HL-60 (cell line): ENCODE results near the gene LAMA5.

Experiments used
- DNase-seq, 2 experiments: peaks; one replicate each; pipeline ENCODE4 v3.0.0-alpha.2; 2010 to 2020; ENCODE audit warnings: low read depth in 1 of 2, low spot score in 1 of 2
- H3K27ac ChIP-seq: fragments of 250-450 bp; sonication (Bioruptor Pico); replicated peaks from 2 replicates; pipeline ENCODE4 v1.5.1; 2020; ENCODE audit warnings: mild to moderate bottlenecking, moderate library complexity
- H3K27me3 ChIP-seq: fragments of 250-450 bp; sonication (Bioruptor Pico); 2 replicates; pipeline ENCODE4 v1.5.1; 2021; ENCODE audit warnings: mild to moderate bottlenecking, moderate library complexity; ENCODE audit not compliant: insufficient read depth, poor library complexity, severe bottlenecking
- H3K4me3 ChIP-seq: replicated peaks from 2 replicates; pipeline ENCODE4 v1.5.1; 2011; ENCODE audit warnings: mild to moderate bottlenecking, control low read depth, low read length; ENCODE audit not compliant: insufficient read depth
- GABPA ChIP-seq: IDR thresholded peaks from 2 replicates; pipeline ENCODE4 v1.6.1; 2012; ENCODE audit warnings: low read depth
- POLR2AphosphoS5 ChIP-seq: IDR thresholded peaks from 2 replicates; pipeline ENCODE4 v1.6.1; 2012; ENCODE audit warnings: low read depth
- SPI1 ChIP-seq: IDR thresholded peaks from 2 replicates; pipeline ENCODE4 v1.6.1; 2012; ENCODE audit warnings: low read depth, mild to moderate bottlenecking, borderline replicate concordance
- TF ChIP-seq, protein P1 (sequence below): IDR thresholded peaks from 2 replicates; pipeline ENCODE4 v1.6.1; 2012; ENCODE audit warnings: low read depth; ENCODE audit not compliant: insufficient replicate concordance
- TF ChIP-seq, protein P2 (sequence below): IDR thresholded peaks from one replicate; pipeline ENCODE4 v1.5.1; 2011; ENCODE audit warnings: low read length, control low read depth, inconsistent platforms; ENCODE audit not compliant: insufficient read depth

LAMA5 gene

DNA sequence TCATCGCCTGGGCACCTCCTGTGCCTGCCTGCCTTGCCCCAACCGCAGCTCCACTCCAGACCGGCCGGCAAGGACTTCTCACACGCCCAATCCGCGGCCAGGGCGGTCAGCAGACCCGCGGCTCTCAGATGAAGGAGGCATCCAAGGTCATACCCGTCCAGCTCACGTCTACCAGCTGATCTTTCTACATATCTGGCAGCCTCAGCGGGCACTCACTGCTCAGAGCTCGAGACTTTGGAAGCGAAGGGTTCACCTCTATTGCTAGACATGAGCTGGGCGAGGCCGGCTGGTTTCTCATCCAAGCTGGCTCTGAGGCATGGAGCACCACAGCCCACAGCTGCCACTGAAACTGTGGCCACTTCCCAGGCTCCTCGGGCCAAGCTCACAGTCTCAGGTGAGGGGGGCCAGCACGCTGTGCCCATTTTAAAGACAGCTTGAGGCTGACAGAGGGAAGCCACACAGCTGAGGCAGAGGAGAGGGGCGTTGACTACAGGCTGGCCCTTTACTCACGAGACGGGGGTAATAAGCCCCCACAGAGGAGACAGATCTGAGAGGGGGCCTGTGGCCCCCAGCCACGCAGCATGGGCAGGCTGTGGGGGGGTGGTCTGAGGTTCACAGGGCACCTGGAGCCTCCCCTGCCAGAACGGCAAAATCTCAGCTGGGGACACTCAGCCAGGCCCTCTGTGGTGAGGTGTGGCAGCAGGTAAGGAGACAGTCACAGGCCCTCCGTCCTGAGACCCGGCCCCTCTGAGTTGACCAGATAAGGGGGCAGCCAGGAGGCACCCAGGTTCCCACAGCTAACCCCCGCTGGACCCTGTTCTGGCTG lies 2.0 kb downstream of the LAMA5 start:
- Histone ChIP-seq H3K4me3 (no peak overlapping the region), H3K27ac (no peak overlapping the region), H3K27me3 (peaks cover 31% of the 10 kb centered on the region)
- TF ChIP-seq GABPA (no peak), SPI1 (no peak), POLR2AphosphoS5 (no peak)
- TF ChIP-seq, protein P1, sequence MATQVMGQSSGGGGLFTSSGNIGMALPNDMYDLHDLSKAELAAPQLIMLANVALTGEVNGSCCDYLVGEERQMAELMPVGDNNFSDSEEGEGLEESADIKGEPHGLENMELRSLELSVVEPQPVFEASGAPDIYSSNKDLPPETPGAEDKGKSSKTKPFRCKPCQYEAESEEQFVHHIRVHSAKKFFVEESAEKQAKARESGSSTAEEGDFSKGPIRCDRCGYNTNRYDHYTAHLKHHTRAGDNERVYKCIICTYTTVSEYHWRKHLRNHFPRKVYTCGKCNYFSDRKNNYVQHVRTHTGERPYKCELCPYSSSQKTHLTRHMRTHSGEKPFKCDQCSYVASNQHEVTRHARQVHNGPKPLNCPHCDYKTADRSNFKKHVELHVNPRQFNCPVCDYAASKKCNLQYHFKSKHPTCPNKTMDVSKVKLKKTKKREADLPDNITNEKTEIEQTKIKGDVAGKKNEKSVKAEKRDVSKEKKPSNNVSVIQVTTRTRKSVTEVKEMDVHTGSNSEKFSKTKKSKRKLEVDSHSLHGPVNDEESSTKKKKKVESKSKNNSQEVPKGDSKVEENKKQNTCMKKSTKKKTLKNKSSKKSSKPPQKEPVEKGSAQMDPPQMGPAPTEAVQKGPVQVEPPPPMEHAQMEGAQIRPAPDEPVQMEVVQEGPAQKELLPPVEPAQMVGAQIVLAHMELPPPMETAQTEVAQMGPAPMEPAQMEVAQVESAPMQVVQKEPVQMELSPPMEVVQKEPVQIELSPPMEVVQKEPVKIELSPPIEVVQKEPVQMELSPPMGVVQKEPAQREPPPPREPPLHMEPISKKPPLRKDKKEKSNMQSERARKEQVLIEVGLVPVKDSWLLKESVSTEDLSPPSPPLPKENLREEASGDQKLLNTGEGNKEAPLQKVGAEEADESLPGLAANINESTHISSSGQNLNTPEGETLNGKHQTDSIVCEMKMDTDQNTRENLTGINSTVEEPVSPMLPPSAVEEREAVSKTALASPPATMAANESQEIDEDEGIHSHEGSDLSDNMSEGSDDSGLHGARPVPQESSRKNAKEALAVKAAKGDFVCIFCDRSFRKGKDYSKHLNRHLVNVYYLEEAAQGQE, result no peak
- TF ChIP-seq, protein P2, sequence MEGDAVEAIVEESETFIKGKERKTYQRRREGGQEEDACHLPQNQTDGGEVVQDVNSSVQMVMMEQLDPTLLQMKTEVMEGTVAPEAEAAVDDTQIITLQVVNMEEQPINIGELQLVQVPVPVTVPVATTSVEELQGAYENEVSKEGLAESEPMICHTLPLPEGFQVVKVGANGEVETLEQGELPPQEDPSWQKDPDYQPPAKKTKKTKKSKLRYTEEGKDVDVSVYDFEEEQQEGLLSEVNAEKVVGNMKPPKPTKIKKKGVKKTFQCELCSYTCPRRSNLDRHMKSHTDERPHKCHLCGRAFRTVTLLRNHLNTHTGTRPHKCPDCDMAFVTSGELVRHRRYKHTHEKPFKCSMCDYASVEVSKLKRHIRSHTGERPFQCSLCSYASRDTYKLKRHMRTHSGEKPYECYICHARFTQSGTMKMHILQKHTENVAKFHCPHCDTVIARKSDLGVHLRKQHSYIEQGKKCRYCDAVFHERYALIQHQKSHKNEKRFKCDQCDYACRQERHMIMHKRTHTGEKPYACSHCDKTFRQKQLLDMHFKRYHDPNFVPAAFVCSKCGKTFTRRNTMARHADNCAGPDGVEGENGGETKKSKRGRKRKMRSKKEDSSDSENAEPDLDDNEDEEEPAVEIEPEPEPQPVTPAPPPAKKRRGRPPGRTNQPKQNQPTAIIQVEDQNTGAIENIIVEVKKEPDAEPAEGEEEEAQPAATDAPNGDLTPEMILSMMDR, result no peak
- no peak for DNase-seq

DNA sequence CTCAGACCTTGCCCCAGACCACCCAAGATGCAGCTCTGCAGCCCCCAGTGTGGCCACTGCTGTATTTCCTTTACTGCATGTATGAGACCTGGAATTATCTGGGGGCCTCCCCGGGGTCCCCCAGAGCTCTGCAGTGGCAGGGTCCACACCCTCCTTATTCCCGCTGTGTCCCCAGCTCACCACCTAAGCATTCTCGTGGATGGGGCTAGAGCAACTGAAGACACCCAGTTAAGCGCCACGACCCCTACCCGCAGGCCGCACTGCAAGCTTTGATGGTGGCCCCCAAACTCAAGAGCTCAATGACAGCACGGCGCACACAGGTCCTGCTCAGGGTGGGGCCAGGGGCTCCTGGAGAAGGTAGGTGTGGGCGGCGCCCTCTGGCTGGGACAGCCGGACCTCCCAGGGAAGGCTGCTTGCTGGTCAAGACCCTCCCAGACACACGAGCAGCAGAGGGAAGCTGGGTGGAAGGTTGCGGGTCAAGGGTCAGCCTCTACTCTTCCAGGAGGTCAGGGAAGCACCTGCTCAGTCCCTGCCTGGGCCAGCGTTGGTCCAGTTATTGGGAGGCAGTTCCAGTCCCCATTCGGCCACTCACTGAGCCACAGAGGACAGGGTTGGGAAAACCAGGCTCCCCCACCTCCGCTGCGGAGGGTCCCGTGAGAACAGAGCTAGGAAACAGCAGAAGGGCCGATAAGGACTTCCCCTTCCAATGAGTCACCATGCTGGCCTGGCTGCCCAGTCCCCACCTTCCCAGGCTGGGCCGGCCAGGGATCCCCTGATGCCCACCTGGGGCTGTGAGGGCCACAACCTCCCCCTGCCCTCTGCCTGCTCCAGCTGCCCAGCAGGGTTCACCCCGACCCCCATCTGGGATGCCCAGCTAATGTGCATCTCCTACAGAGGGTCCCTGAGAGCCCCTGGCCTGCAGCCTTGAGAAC lies 2.9 kb downstream of the LAMA5 start:
- TF ChIP-seq, protein P2, result no peak
- TF ChIP-seq, protein P1, result no peak
- TF ChIP-seq GABPA, result no peak
- TF ChIP-seq SPI1, result no peak
- TF ChIP-seq POLR2AphosphoS5, result no peak
- H3K27me3 ChIP-seq, result peaks cover 31% of the 10 kb centered on the region
- H3K4me3 ChIP-seq, result no peak overlapping the region
- DNase-seq, result no peak
- no peak overlapping the region for H3K27ac ChIP-seq

DNA sequence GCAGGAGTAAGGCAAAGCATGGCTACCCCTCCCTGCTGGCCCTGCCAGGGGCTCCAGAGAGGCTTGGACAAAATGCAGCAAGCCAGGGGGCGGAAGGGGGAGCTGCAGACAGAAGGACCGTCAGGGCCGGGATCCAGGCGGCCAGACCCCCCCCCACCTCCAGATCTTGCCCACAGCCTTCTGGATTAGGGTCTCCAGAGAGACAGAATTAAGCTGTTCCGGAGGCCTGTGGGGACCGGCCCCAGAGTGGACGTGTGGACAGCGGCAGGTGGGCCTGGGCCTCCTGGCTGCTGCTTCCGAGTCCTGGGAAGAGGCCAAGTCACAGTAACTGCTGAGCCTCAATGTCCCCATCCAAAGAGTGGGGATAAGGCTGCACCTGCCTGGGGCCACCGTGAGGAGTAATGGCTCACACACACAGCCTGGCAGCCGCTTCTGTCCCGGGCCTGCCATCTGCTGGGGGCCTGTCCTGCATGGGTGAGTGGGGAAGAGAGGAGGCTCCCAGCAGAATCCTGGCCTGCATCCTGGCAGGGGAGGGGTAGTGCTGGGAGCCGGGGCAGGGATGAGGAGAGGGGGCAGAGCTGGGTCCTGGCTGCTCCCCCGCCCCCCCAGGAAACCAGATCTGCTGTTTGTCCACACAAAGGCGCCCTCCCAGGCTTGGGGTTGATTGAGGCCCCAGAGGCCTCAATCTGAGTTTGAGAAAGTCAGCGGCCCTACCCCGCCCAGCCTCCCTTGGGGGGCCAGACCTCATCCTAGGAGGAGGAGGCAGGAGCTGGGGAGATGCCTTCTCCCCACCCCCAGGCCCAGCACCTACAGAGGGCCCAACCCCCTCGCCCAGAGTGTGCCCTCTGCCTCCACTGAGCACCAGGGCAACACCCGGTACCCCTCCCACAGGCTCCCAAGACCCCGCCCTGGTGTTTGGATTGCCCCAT lies 3.9 kb downstream of the LAMA5 start:
- Histone ChIP-seq H3K4me3 (no peak overlapping the region), H3K27ac (no peak overlapping the region), H3K27me3 (peaks cover 29% of the 10 kb centered on the region)
- DNase-seq, result no peak
- no peak for TF ChIP-seq SPI1
- TF ChIP-seq, protein P1, result no peak
- TF ChIP-seq, protein P2, result no peak
- TF ChIP-seq POLR2AphosphoS5, result no peak
- no peak for TF ChIP-seq GABPA
